K562 (cell line): ENCODE measurements around the gene SLC22A7.

Experiments
- ATF7 ChIP-seq: fragments of 450-650 bp; IDR thresholded peaks from 2 replicates; pipeline ENCODE4 v1.7.1; 2014; ENCODE audit warnings: mild to moderate bottlenecking, moderate library complexity
- CTCF ChIP-seq, 3 experiments: IDR thresholded peaks in 2 of 3; conservative IDR thresholded peaks in 1 of 3; 2 replicates each; pipeline ENCODE4 v1.5.1; 2011 to 2012; ENCODE audit warnings: low read length in 3 of 3, mild to moderate bottlenecking in 3 of 3, control low read depth in 2 of 3, improper control_type of control experiment in 1 of 3, inconsistent platforms in 1 of 3, low read depth in 1 of 3, mixed read lengths in 1 of 3, moderate library complexity in 1 of 3; ENCODE audit not compliant: insufficient read depth in 2 of 3
- PRDM10 ChIP-seq: fragments of 450-650 bp; IDR thresholded peaks from 2 replicates; pipeline ENCODE4 v1.6.1; 2018; ENCODE audit not compliant: partially characterized antibody

GRCh38 chr6:43262000-43262779 lies 35.9 kb upstream of the SLC22A7 start:
- TF ChIP-seq CTCF (IDR thresholded peaks at IDR 0.05 in 2 of 3, conservative IDR thresholded peaks at IDR 0.05 in 1 of 3; ENCODE audit: insufficient read depth in 2 of 3, low read depth in 1 of 3, low read length in 3 of 3): no peak
- TF ChIP-seq PRDM10: no peak
- no peak for TF ChIP-seq ATF7
